Neuron (in vitro differentiated cells): Measurements from ENCODE around the gene FMNL1.

Source experiments
- H2AFZ ChIP-seq: one replicate; pipeline ENCODE4 v1.6.1; 2013; ENCODE audit warnings: low read depth, mild to moderate bottlenecking, inconsistent platforms, low read length, moderate library complexity
- H3K27me3 ChIP-seq: one replicate; pipeline ENCODE4 v1.6.1; 2013; ENCODE audit warnings: low read length; ENCODE audit not compliant: insufficient read depth
- H3K36me3 ChIP-seq: one replicate; pipeline ENCODE4 v1.6.1; 2013; ENCODE audit warnings: low read length; ENCODE audit not compliant: insufficient read depth
- H3K4me1 ChIP-seq: one replicate; pipeline ENCODE4 v1.6.1; 2013; ENCODE audit warnings: low read length; ENCODE audit not compliant: insufficient read depth
- H3K4me3 ChIP-seq: 2 replicates; pipeline ENCODE4 v1.5.1; 2013; ENCODE audit warnings: mild to moderate bottlenecking, low read length, moderate library complexity
- H3K9me3 ChIP-seq: one replicate; pipeline ENCODE4 v1.6.1; 2013; ENCODE audit warnings: low read length

Gene FMNL1

GRCh38 chr17:45221081-45222013 is at the start of gene FMNL1:
TSS of gene FMNL1 (plus strand) at chr17:45221885. CDS start at chr17:45222125, 240 bp downstream.
- peaks cover 3% of the 10 kb centered on the region for H3K9me3 ChIP-seq
- peak within 1 kb of the TSS; percentile 66 for H2AFZ ChIP-seq
- H3K4me3 ChIP-seq, result peak within 1 kb of the TSS; percentile 36
- H3K36me3 ChIP-seq, result no peaks in the 10 kb centered on the region
- no peaks in the 10 kb centered on the region for H3K4me1 ChIP-seq
- peaks cover 56% of the 10 kb centered on the region for H3K27me3 ChIP-seq

GRCh38 chr17:45172232-45172540 is 49.5 kb upstream of the FMNL1 start:
- Histone ChIP-seq H3K27me3 (no peaks in the 10 kb centered on the region), H3K4me3 (no peak overlapping the region), H2AFZ (no peak overlapping the region), H3K4me1 (peaks cover 22% of the 10 kb centered on the region), H3K9me3 (no peaks in the 10 kb centered on the region), H3K36me3 (peaks cover 7% of the 10 kb centered on the region)

- Histone ChIP-seq H2AFZ (peak overlapping the region; percentile 49), H3K4me1 (peaks cover 22% of the 10 kb centered on the region), H3K27me3 (no peaks in the 10 kb centered on the region), H3K36me3 (peaks cover 7% of the 10 kb centered on the region), H3K9me3 (no peaks in the 10 kb centered on the region), H3K4me3 (no peak overlapping the region)
Measured at GRCh38 chr17:45172541-45173286, 49.0 kb upstream of the FMNL1 start.

- Histone ChIP-seq H3K27me3 (no peaks in the 10 kb centered on the region), H3K4me3 (no peak overlapping the region), H2AFZ (no peak overlapping the region), H3K4me1 (peaks cover 22% of the 10 kb centered on the region), H3K36me3 (no peaks in the 10 kb centered on the region), H3K9me3 (no peaks in the 10 kb centered on the region)
Measured at GRCh38 chr17:45175759-45176115, 45.9 kb upstream of the FMNL1 start.

GRCh38 chr17:45177563-45177962 is 44.1 kb upstream of the FMNL1 start:
- Histone ChIP-seq H3K4me3 (no peak overlapping the region), H2AFZ (no peak overlapping the region), H3K36me3 (no peaks in the 10 kb centered on the region), H3K27me3 (no peaks in the 10 kb centered on the region), H3K4me1 (peaks cover 5% of the 10 kb centered on the region), H3K9me3 (no peaks in the 10 kb centered on the region)

- no peaks in the 10 kb centered on the region for H3K36me3 ChIP-seq
- no peak overlapping the region for H2AFZ ChIP-seq
- no peak overlapping the region for H3K4me3 ChIP-seq
- no peaks in the 10 kb centered on the region for H3K27me3 ChIP-seq
- no peaks in the 10 kb centered on the region for H3K9me3 ChIP-seq
- H3K4me1 ChIP-seq, result no peaks in the 10 kb centered on the region
Measured at GRCh38 chr17:45184144-45184543, 37.5 kb upstream of the FMNL1 start.

GRCh38 chr17:45186801-45187354 is 34.8 kb upstream of the FMNL1 start:
- Histone ChIP-seq H3K4me1 (no peaks in the 10 kb centered on the region), H3K36me3 (no peaks in the 10 kb centered on the region), H3K4me3 (no peak overlapping the region), H3K9me3 (no peaks in the 10 kb centered on the region), H2AFZ (no peak overlapping the region), H3K27me3 (no peaks in the 10 kb centered on the region)

GRCh38 chr17:45189009-45189408 is 32.7 kb upstream of the FMNL1 start:
- H3K27me3 ChIP-seq, result no peaks in the 10 kb centered on the region
- H2AFZ ChIP-seq, result no peak overlapping the region
- no peak overlapping the region for H3K4me3 ChIP-seq
- H3K36me3 ChIP-seq, result no peaks in the 10 kb centered on the region
- H3K9me3 ChIP-seq, result no peaks in the 10 kb centered on the region
- H3K4me1 ChIP-seq, result no peaks in the 10 kb centered on the region

- Histone ChIP-seq H3K36me3 (no peaks in the 10 kb centered on the region), H3K4me3 (no peak overlapping the region), H3K4me1 (no peaks in the 10 kb centered on the region), H3K27me3 (no peaks in the 10 kb centered on the region), H3K9me3 (no peaks in the 10 kb centered on the region), H2AFZ (no peak overlapping the region)
Measured at GRCh38 chr17:45190503-45191255, 31.0 kb upstream of the FMNL1 start.

GRCh38 chr17:45195424-45195823 is 26.3 kb upstream of the FMNL1 start:
- H3K27me3 ChIP-seq, result no peaks in the 10 kb centered on the region
- H3K9me3 ChIP-seq, result no peaks in the 10 kb centered on the region
- H3K4me1 ChIP-seq, result peaks cover 7% of the 10 kb centered on the region
- no peak overlapping the region for H3K4me3 ChIP-seq
- H3K36me3 ChIP-seq, result no peaks in the 10 kb centered on the region
- H2AFZ ChIP-seq, result no peak overlapping the region

- Histone ChIP-seq H3K9me3 (no peaks in the 10 kb centered on the region), H3K27me3 (no peaks in the 10 kb centered on the region), H2AFZ (peak overlapping the region; percentile 12), H3K4me3 (no peak overlapping the region), H3K36me3 (no peaks in the 10 kb centered on the region), H3K4me1 (peaks cover 11% of the 10 kb centered on the region)
Measured at GRCh38 chr17:45197108-45197507, 24.6 kb upstream of the FMNL1 start.

- H3K36me3 ChIP-seq, result no peaks in the 10 kb centered on the region
- peaks cover 11% of the 10 kb centered on the region for H3K4me1 ChIP-seq
- peak overlapping the region; percentile 12 for H2AFZ ChIP-seq
- no peaks in the 10 kb centered on the region for H3K27me3 ChIP-seq
- no peaks in the 10 kb centered on the region for H3K9me3 ChIP-seq
- peak overlapping the region; percentile 11 for H3K4me3 ChIP-seq
Measured at GRCh38 chr17:45197555-45198334, 23.9 kb upstream of the FMNL1 start.
